ENCODE results near the gene SH3TC1.

Gene SH3TC1

GRCh38 chr4:8163436-8164193 is 35.5 kb upstream of the SH3TC1 start:
- Histone ChIP-seq H3K4me3 (ENCODE audit: insufficient read length, low read depth) (no peak overlapping the region), H3K9me3 (ENCODE audit: insufficient read depth, low read length) (peaks cover 9% of the 10 kb centered on the region), H3K4me1 (ENCODE audit: insufficient read depth, insufficient read length) (peaks cover 7% of the 10 kb centered on the region), H3K36me3 (ENCODE audit: insufficient read depth, insufficient read length, low read length) (no peaks in the 10 kb centered on the region), H3K27me3 (ENCODE audit: insufficient read depth, insufficient read length) (peaks cover 34% of the 10 kb centered on the region), H3K9ac (ENCODE audit: insufficient read length, low read depth) (no peak overlapping the region)
- no peak for TF ChIP-seq YY1 (IDR thresholded peaks at IDR 0.05; ENCODE audit: insufficient read depth, insufficient read length)
- TF ChIP-seq SUZ12 (IDR thresholded peaks at IDR 0.05; ENCODE audit: extremely low read depth, insufficient read depth, insufficient read length), result no peak
- no peak for TF ChIP-seq ZNF274 (IDR thresholded peaks at IDR 0.05; ENCODE audit: low read depth, low read length)
- DNase-seq (ENCODE audit: low read depth, low spot score), result no peak

- DNase-seq (ENCODE audit: low read depth, low spot score), result no peak
- H3K4me1 ChIP-seq (ENCODE audit: insufficient read depth, insufficient read length), result peaks cover 6% of the 10 kb centered on the region
- TF ChIP-seq SUZ12 (IDR thresholded peaks at IDR 0.05; ENCODE audit: extremely low read depth, insufficient read depth, insufficient read length) (no peak), YY1 (IDR thresholded peaks at IDR 0.05; ENCODE audit: insufficient read depth, insufficient read length) (no peak), ZNF274 (IDR thresholded peaks at IDR 0.05; ENCODE audit: low read depth, low read length) (no peak)
Measured at GRCh38 chr4:8164194-8164565, 34.9 kb upstream of the SH3TC1 start.

GRCh38 chr4:8164687-8165086 is 34.4 kb upstream of the SH3TC1 start:
- H3K4me3 ChIP-seq (ENCODE audit: insufficient read length, low read depth), result no peak overlapping the region
- H3K9me3 ChIP-seq (ENCODE audit: insufficient read depth, low read length), result peaks cover 19% of the 10 kb centered on the region
- H3K36me3 ChIP-seq (ENCODE audit: insufficient read depth, insufficient read length, low read length), result no peaks in the 10 kb centered on the region
- peaks cover 1% of the 10 kb centered on the region for H3K4me1 ChIP-seq (ENCODE audit: insufficient read depth, insufficient read length)
- DNase-seq (ENCODE audit: low read depth, low spot score), result no peak
- H3K9ac ChIP-seq (ENCODE audit: insufficient read length, low read depth), result no peak overlapping the region
- peaks cover 25% of the 10 kb centered on the region for H3K27me3 ChIP-seq (ENCODE audit: insufficient read depth, insufficient read length)
- TF ChIP-seq ZNF274 (IDR thresholded peaks at IDR 0.05; ENCODE audit: low read depth, low read length) (no peak), SUZ12 (IDR thresholded peaks at IDR 0.05; ENCODE audit: extremely low read depth, insufficient read depth, insufficient read length) (no peak), YY1 (IDR thresholded peaks at IDR 0.05; ENCODE audit: insufficient read depth, insufficient read length) (no peak)

More at GRCh38 chr4:8164194-8164565, 34.9 kb upstream of the SH3TC1 start:
- Histone ChIP-seq H3K9ac (ENCODE audit: insufficient read length, low read depth) (no peak overlapping the region), H3K4me3 (ENCODE audit: insufficient read length, low read depth) (no peak overlapping the region), H3K27me3 (ENCODE audit: insufficient read depth, insufficient read length) (peaks cover 30% of the 10 kb centered on the region), H3K9me3 (ENCODE audit: insufficient read depth, low read length) (peaks cover 15% of the 10 kb centered on the region), H3K36me3 (ENCODE audit: insufficient read depth, insufficient read length, low read length) (no peaks in the 10 kb centered on the region)

- no peak overlapping the region for H3K9ac ChIP-seq (ENCODE audit: insufficient read length, low read depth)
- peaks cover 19% of the 10 kb centered on the region for H3K9me3 ChIP-seq (ENCODE audit: insufficient read depth, low read length)
- no peak overlapping the region for H3K4me3 ChIP-seq (ENCODE audit: insufficient read length, low read depth)
- no peaks in the 10 kb centered on the region for H3K4me1 ChIP-seq (ENCODE audit: insufficient read depth, insufficient read length)
- no peaks in the 10 kb centered on the region for H3K36me3 ChIP-seq (ENCODE audit: insufficient read depth, insufficient read length, low read length)
- TF ChIP-seq YY1 (IDR thresholded peaks at IDR 0.05; ENCODE audit: insufficient read depth, insufficient read length) (no peak), ZNF274 (IDR thresholded peaks at IDR 0.05; ENCODE audit: low read depth, low read length) (no peak), SUZ12 (IDR thresholded peaks at IDR 0.05; ENCODE audit: extremely low read depth, insufficient read depth, insufficient read length) (no peak)
- DNase-seq (ENCODE audit: low read depth, low spot score), result no peak
- peaks cover 18% of the 10 kb centered on the region for H3K27me3 ChIP-seq (ENCODE audit: insufficient read depth, insufficient read length)
Measured at GRCh38 chr4:8165374-8165896, 33.7 kb upstream of the SH3TC1 start.

GRCh38 chr4:8167291-8167690 is 31.8 kb upstream of the SH3TC1 start:
- Histone ChIP-seq H3K9ac (ENCODE audit: insufficient read length, low read depth) (no peak overlapping the region), H3K4me3 (ENCODE audit: insufficient read length, low read depth) (no peak overlapping the region), H3K4me1 (ENCODE audit: insufficient read depth, insufficient read length) (peaks cover 9% of the 10 kb centered on the region), H3K9me3 (ENCODE audit: insufficient read depth, low read length) (peaks cover 19% of the 10 kb centered on the region), H3K36me3 (ENCODE audit: insufficient read depth, insufficient read length, low read length) (no peaks in the 10 kb centered on the region), H3K27me3 (ENCODE audit: insufficient read depth, insufficient read length) (peaks cover under 1% of the 10 kb centered on the region)
- TF ChIP-seq ZNF274 (IDR thresholded peaks at IDR 0.05; ENCODE audit: low read depth, low read length) (no peak), SUZ12 (IDR thresholded peaks at IDR 0.05; ENCODE audit: extremely low read depth, insufficient read depth, insufficient read length) (no peak), YY1 (IDR thresholded peaks at IDR 0.05; ENCODE audit: insufficient read depth, insufficient read length) (no peak)
- DNase-seq (ENCODE audit: low read depth, low spot score), result no peak

- no peak for DNase-seq (ENCODE audit: low read depth, low spot score)
- no peaks in the 10 kb centered on the region for H3K36me3 ChIP-seq (ENCODE audit: insufficient read depth, insufficient read length, low read length)
- peaks cover 19% of the 10 kb centered on the region for H3K9me3 ChIP-seq (ENCODE audit: insufficient read depth, low read length)
- no peaks in the 10 kb centered on the region for H3K27me3 ChIP-seq (ENCODE audit: insufficient read depth, insufficient read length)
- no peak overlapping the region for H3K9ac ChIP-seq (ENCODE audit: insufficient read length, low read depth)
- TF ChIP-seq ZNF274 (IDR thresholded peaks at IDR 0.05; ENCODE audit: low read depth, low read length) (no peak), SUZ12 (IDR thresholded peaks at IDR 0.05; ENCODE audit: extremely low read depth, insufficient read depth, insufficient read length) (no peak), YY1 (IDR thresholded peaks at IDR 0.05; ENCODE audit: insufficient read depth, insufficient read length) (no peak)
- H3K4me1 ChIP-seq (ENCODE audit: insufficient read depth, insufficient read length), result peaks cover 11% of the 10 kb centered on the region
- no peak overlapping the region for H3K4me3 ChIP-seq (ENCODE audit: insufficient read length, low read depth)
Measured at GRCh38 chr4:8167815-8168214, 31.3 kb upstream of the SH3TC1 start.

- H3K4me1 ChIP-seq (ENCODE audit: insufficient read depth, insufficient read length), result peaks cover 11% of the 10 kb centered on the region
Measured at GRCh38 chr4:8168232-8168631, 30.9 kb upstream of the SH3TC1 start.

More at GRCh38 chr4:8168232-8168631, 30.9 kb upstream of the SH3TC1 start:
- Histone ChIP-seq H3K9me3 (ENCODE audit: insufficient read depth, low read length) (peaks cover 19% of the 10 kb centered on the region), H3K36me3 (ENCODE audit: insufficient read depth, insufficient read length, low read length) (no peaks in the 10 kb centered on the region), H3K9ac (ENCODE audit: insufficient read length, low read depth) (no peak overlapping the region), H3K4me3 (ENCODE audit: insufficient read length, low read depth) (no peak overlapping the region), H3K27me3 (ENCODE audit: insufficient read depth, insufficient read length) (no peaks in the 10 kb centered on the region)
- TF ChIP-seq ZNF274 (IDR thresholded peaks at IDR 0.05; ENCODE audit: low read depth, low read length) (no peak), YY1 (IDR thresholded peaks at IDR 0.05; ENCODE audit: insufficient read depth, insufficient read length) (no peak), SUZ12 (IDR thresholded peaks at IDR 0.05; ENCODE audit: extremely low read depth, insufficient read depth, insufficient read length) (no peak)
- DNase-seq (ENCODE audit: low read depth, low spot score), result no peak

Data from NT2/D1 (cell line).